Keratinocyte (primary cell): ENCODE data around the gene SWT1. TPM values are rescaled to one million over a fixed set of nuclear protein-coding genes. Genes with fewer than 3 reads are reported as not detected.

Experiments used
- DNase-seq: peaks from one replicate; pipeline ENCODE4 v3.0.0-alpha.2; 2011; ENCODE audit warnings: low read depth, missing footprints, low spot score
- FAIRE-seq: peaks from 2 replicates; lab custom pipeline; 2011; peaks lifted over from hg19 to GRCh38; lab: Jason Lieb, UNC
- H2AFZ ChIP-seq: 2 replicates; pipeline ENCODE4 v1.6.0; 2012; ENCODE audit warnings: low read length, control low read depth, inconsistent platforms; ENCODE audit not compliant: control insufficient read depth
- H3K27ac ChIP-seq: 2 replicates; pipeline ENCODE4 v1.5.1; 2011; ENCODE audit warnings: low read length; ENCODE audit not compliant: control insufficient read depth, insufficient read depth
- H3K27me3 ChIP-seq: 3 replicates; pipeline ENCODE4 v1.6.0; 2011; ENCODE audit warnings: low read length; ENCODE audit not compliant: control insufficient read depth, insufficient read depth; ENCODE audit errors: extremely low read depth
- H3K36me3 ChIP-seq, 2 experiments: 2 replicates in 1 of 2; 3 replicates in 1 of 2; pipeline ENCODE4 v1.5.1; 2011; ENCODE audit warnings: low read length in 2 of 2, mild to moderate bottlenecking in 1 of 2; ENCODE audit not compliant: control insufficient read depth in 2 of 2, insufficient read depth in 2 of 2; ENCODE audit errors: extremely low read depth in 1 of 2
- H3K4me1 ChIP-seq: 3 replicates; pipeline ENCODE4 v1.5.1; 2011; ENCODE audit warnings: low read length; ENCODE audit not compliant: control insufficient read depth, insufficient read depth; ENCODE audit errors: extremely low read depth
- H3K4me2 ChIP-seq: 3 replicates; pipeline ENCODE4 v1.6.0; 2011; ENCODE audit warnings: low read depth, low read length; ENCODE audit not compliant: control insufficient read depth, insufficient read depth; ENCODE audit errors: extremely low read depth
- H3K4me3 ChIP-seq, 3 experiments: fragments of 200-600 bp in 1 of 3; sonication (generic) in 1 of 3; 2 replicates in 2 of 3; 3 replicates in 1 of 3; pipeline ENCODE4 v1.5.1; 2011 to 2016; ENCODE audit warnings: low read length in 3 of 3, mild to moderate bottlenecking in 3 of 3, control low read depth in 2 of 3, inconsistent platforms in 1 of 3, low read depth in 1 of 3, mixed read lengths in 1 of 3, mixed run types in 1 of 3, moderate library complexity in 1 of 3; ENCODE audit not compliant: control insufficient read depth in 2 of 3, insufficient read depth in 2 of 3; ENCODE audit errors: extremely low read depth in 1 of 3
- H3K79me2 ChIP-seq: 2 replicates; pipeline ENCODE4 v1.6.0; 2012; ENCODE audit warnings: low read length; ENCODE audit not compliant: control insufficient read depth, insufficient read depth
- H3K9ac ChIP-seq: 3 replicates; pipeline ENCODE4 v1.6.0; 2011; ENCODE audit warnings: low read length; ENCODE audit not compliant: control insufficient read depth, insufficient read depth; ENCODE audit errors: extremely low read depth
- H3K9me1 ChIP-seq: 3 replicates; pipeline ENCODE4 v1.6.0; 2011; ENCODE audit warnings: low read length; ENCODE audit not compliant: control insufficient read depth, insufficient read depth; ENCODE audit errors: extremely low read depth
- H3K9me3 ChIP-seq: 2 replicates; pipeline ENCODE4 v1.5.1; 2012; ENCODE audit warnings: low read depth, low read length; ENCODE audit not compliant: control insufficient read depth
- H4K20me1 ChIP-seq: 3 replicates; pipeline ENCODE4 v1.6.0; 2011; ENCODE audit warnings: low read length; ENCODE audit not compliant: control insufficient read depth, insufficient read depth; ENCODE audit errors: extremely low read depth
- CTCF ChIP-seq, 3 experiments: IDR thresholded peaks in 1 of 3; conservative IDR thresholded peaks in 1 of 3; optimal IDR thresholded peaks in 1 of 3; 2 replicates in 2 of 3; 3 replicates in 1 of 3; pipeline versions ENCODE3 to v1.5.1; 2011; ENCODE audit warnings: low read length in 3 of 3, mild to moderate bottlenecking in 3 of 3, moderate library complexity in 2 of 3, control low read depth in 1 of 3, inconsistent platforms in 1 of 3; ENCODE audit not compliant: insufficient read depth in 2 of 3; ENCODE audit errors: extremely low read depth in 1 of 3
- EZH2 ChIP-seq: IDR thresholded peaks from one replicate; pipeline ENCODE4 v1.6.1; 2012; ENCODE audit warnings: inconsistent platforms, mild to moderate bottlenecking, low read length, moderate library complexity
- dilution Hi-C: fragments of 300-500 bp; cut with MboI; formaldehyde crosslinking; loops from one replicate; pipeline ENCODE4 v1.7.0; 2020; ENCODE audit warnings: low sequenced_read_pairs; ENCODE audit not compliant: extremely low pct_ligation_motif_present
- polyA plus RNA-seq, 5 experiments: library from polyadenylated mRNA; depleted of rRNA in 3 of 5; stranded (reverse) in 3 of 5; stranded (forward) in 1 of 5; unstranded in 1 of 5; fragments of >200 nt; gene quantifications; 1 replicate in 1 of 5; 2 replicates in 3 of 5; 3 replicates in 1 of 5; pipeline versions ENCODE4 v1.2.1 to v1.2.3, GENCODE V29; 2011 to 2012; ENCODE audit warnings: missing spikeins in 2 of 5, low read depth in 1 of 5, low replicate concordance in 1 of 5

SWT1 gene
- polyA plus RNA-seq, 1 donor (not counting 4 experiments of a cell fraction or from before 2014, with no cell fraction given), result 2.9 TPM

DNA sequence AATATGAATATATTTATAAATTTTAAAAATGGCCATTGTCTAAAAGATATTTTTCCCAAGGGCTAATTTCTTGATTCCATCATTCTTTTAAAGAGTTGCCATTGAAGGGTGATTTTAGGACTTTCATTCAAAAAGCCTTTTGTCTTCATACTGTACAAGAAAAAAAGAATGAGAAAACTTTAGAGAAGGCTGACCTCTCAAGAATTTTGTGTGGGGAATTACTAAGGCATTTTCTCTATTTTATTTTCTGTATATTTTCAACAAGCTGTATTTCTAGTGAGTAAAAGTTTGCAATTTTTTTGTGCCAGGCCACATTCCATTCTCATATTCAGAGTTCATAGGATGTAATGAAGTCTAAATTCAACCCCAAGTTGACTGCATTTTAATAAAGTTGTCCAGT lies 110.7 kb downstream of the SWT1 start:
- no peaks in the 10 kb centered on the region for H3K9me3 ChIP-seq
- no peaks in the 10 kb centered on the region for H3K36me3 ChIP-seq
- H3K4me2 ChIP-seq, result no peak overlapping the region
- no peak overlapping the region for H3K9ac ChIP-seq
- H3K79me2 ChIP-seq, result no peaks in the 10 kb centered on the region
- DNase-seq, result no peak
- H3K9me1 ChIP-seq, result no peaks in the 10 kb centered on the region
- H2AFZ ChIP-seq, result no peak overlapping the region
- H3K27ac ChIP-seq, result no peak overlapping the region
- TF ChIP-seq CTCF (optimal IDR thresholded peaks at IDR 0.05 in 1 of 3, IDR thresholded peaks at IDR 0.05 in 1 of 3, conservative IDR thresholded peaks at IDR 0.05 in 1 of 3; ENCODE audit: extremely low read depth in 1 of 3, insufficient read depth in 2 of 3, low read length in 3 of 3) (no peak), EZH2 (no peak)
- dilution Hi-C loops, result no loop called here
- H3K4me3 ChIP-seq, result no peak overlapping the region
- H4K20me1 ChIP-seq, result no peaks in the 10 kb centered on the region
- no peaks in the 10 kb centered on the region for H3K4me1 ChIP-seq
- no peaks in the 10 kb centered on the region for H3K27me3 ChIP-seq
- no peak for FAIRE-seq

GRCh38 chr1:185268352-185268751 lies 111.4 kb downstream of the SWT1 start:
- no peak overlapping the region for H3K27ac ChIP-seq
- DNase-seq, result no peak
- no peak overlapping the region for H2AFZ ChIP-seq
- no peaks in the 10 kb centered on the region for H4K20me1 ChIP-seq
- no peaks in the 10 kb centered on the region for H3K4me1 ChIP-seq
- dilution Hi-C loops, result no loop called here
- H3K4me2 ChIP-seq, result no peak overlapping the region
- H3K9me1 ChIP-seq, result no peaks in the 10 kb centered on the region
- no peaks in the 10 kb centered on the region for H3K79me2 ChIP-seq
- no peaks in the 10 kb centered on the region for H3K9me3 ChIP-seq
- TF ChIP-seq EZH2 (no peak), CTCF (optimal IDR thresholded peaks at IDR 0.05 in 1 of 3, IDR thresholded peaks at IDR 0.05 in 1 of 3, conservative IDR thresholded peaks at IDR 0.05 in 1 of 3; ENCODE audit: extremely low read depth in 1 of 3, insufficient read depth in 2 of 3, low read length in 3 of 3) (no peak)
- no peak overlapping the region for H3K9ac ChIP-seq
- no peaks in the 10 kb centered on the region for H3K27me3 ChIP-seq
- H3K36me3 ChIP-seq, result no peaks in the 10 kb centered on the region
- no peak for FAIRE-seq
- no peak overlapping the region for H3K4me3 ChIP-seq
